PC-9 (cell line): ENCODE results near the gene DLGAP1. TPM values are rescaled to one million over a fixed set of nuclear protein-coding genes. Genes with fewer than 3 reads are reported as not detected.
"Not testable (repeated sequence)": the region's sequence is repeated elsewhere in the genome, so short reads cannot be mapped to it uniquely, and the experiment has no call there.

Experiments used
- BruUV-seq: library from RNA; stranded (reverse); fragments of 400-500 nt; replicated peaks from 2 replicates; lab custom pipeline; 2021; lab: Mats Ljungman, UMichigan
- CTCF ChIA-PET: fragments of 300-600 bp; sonication (Branson Sonifier 250); formaldehyde crosslinking; loops from one replicate; lab custom pipeline; 2022; ENCODE audit warnings: antibody characterized with exemption; lab: Charles Lee
- POLR2A ChIA-PET: fragments of 300-600 bp; sonication (Branson Sonifier 250); formaldehyde crosslinking; loops from one replicate; lab custom pipeline; 2022; ENCODE audit warnings: antibody characterized with exemption; ENCODE audit not compliant: unreplicated experiment; lab: Charles Lee
- DNase-seq, 2 experiments: peaks; one replicate each; pipeline versions ENCODE4 v3.0.0 to v3.0.0-alpha.2; 2015 to 2022; ENCODE audit warnings: mixed read lengths in 1 of 2
- H2AFZ ChIP-seq: fragments of 200-600 bp; sonication (generic); 2 replicates; pipeline ENCODE4 v1.8.1; 2017; ENCODE audit warnings: antibody characterized with exemption
- H3F3A ChIP-seq: fragments of 200-600 bp; sonication (generic); 2 replicates; pipeline ENCODE4 v1.8.1; 2017; ENCODE audit warnings: antibody characterized with exemption, mild to moderate bottlenecking, low read depth; ENCODE audit not compliant: insufficient read depth
- H3K27ac ChIP-seq: fragments of 200-600 bp; sonication (generic); 2 replicates; pipeline ENCODE4 v1.6.1; 2016; ENCODE audit warnings: mixed run types
- H3K27me3 ChIP-seq: fragments of 200-600 bp; sonication (generic); 2 replicates; pipeline ENCODE4 v1.6.1; 2016; ENCODE audit warnings: low read depth, mixed run types; ENCODE audit not compliant: insufficient read depth
- H3K36me3 ChIP-seq: fragments of 200-600 bp; sonication (generic); 2 replicates; pipeline ENCODE4 v1.6.1; 2016; ENCODE audit warnings: low read depth, mixed run types
- H3K4me1 ChIP-seq: fragments of 200-600 bp; sonication (generic); replicated peaks from 2 replicates; pipeline ENCODE4 v1.6.1; 2016; ENCODE audit warnings: mixed run types; ENCODE audit not compliant: insufficient read depth
- H3K4me2 ChIP-seq: fragments of 200-600 bp; sonication (generic); 2 replicates; pipeline ENCODE4 v1.6.1; 2017; ENCODE audit warnings: mixed run types
- H3K4me3 ChIP-seq: fragments of 200-600 bp; sonication (generic); 2 replicates; pipeline ENCODE4 v1.6.1; 2016; ENCODE audit warnings: mixed run types
- H3K79me2 ChIP-seq: fragments of 200-600 bp; sonication (generic); 2 replicates; pipeline ENCODE4 v1.6.1; 2017; ENCODE audit warnings: low read depth, mixed run types
- H3K9me2 ChIP-seq: fragments of 200-600 bp; sonication (generic); 2 replicates; pipeline ENCODE4 v1.8.1; 2017; ENCODE audit warnings: mild to moderate bottlenecking; ENCODE audit not compliant: insufficient read depth
- H3K9me3 ChIP-seq: fragments of 200-600 bp; sonication (generic); 2 replicates; pipeline ENCODE4 v1.8.1; 2016; ENCODE audit warnings: low read depth; ENCODE audit not compliant: insufficient read depth
- H4K20me1 ChIP-seq: fragments of 200-600 bp; sonication (generic); 2 replicates; pipeline ENCODE4 v1.8.1; 2017; ENCODE audit not compliant: insufficient read depth
- CTCF ChIP-seq: fragments of 200-600 bp; sonication (generic); conservative IDR thresholded peaks from 2 replicates; pipeline ENCODE4 v1.6.1; 2017; ENCODE audit warnings: mixed run types, antibody characterized with exemption, mild to moderate bottlenecking, moderate library complexity
- EZH2 ChIP-seq: fragments of 200-600 bp; sonication (generic); IDR thresholded peaks from 2 replicates; pipeline ENCODE4 v1.8.0; 2017; ENCODE audit warnings: antibody characterized with exemption, low read depth
- intact Hi-C: fragments of 100-400 bp; cut with micrococcal nuclease; formaldehyde crosslinking; loops from one replicate; pipeline ENCODE4 v1.10.0; 2022; ENCODE audit not compliant: unreplicated experiment
- total RNA-seq: library from RNA; stranded (reverse); gene quantifications from 2 replicates; pipeline ENCODE4 v1.2.3, GENCODE V29; 2021

Gene DLGAP1
- total RNA-seq, 1 experiment from 2014 or later, result not detected

GRCh38 chr18:3652380-3653262 is 802.5 kb downstream of the DLGAP1 start:
- TF ChIP-seq CTCF (0 out of 2 replicates have a peak, but pooled peaks have one; percentile 19), EZH2 (no peak)
- peak overlapping the region; percentile 99 for H3K27ac ChIP-seq
- no peaks in the 10 kb centered on the region for H3K9me2 ChIP-seq
- peak overlapping the region; percentile 69 for H3K4me2 ChIP-seq
- H2AFZ ChIP-seq, result no peak overlapping the region
- H3K9me3 ChIP-seq, result no peaks in the 10 kb centered on the region
- H3K4me1 ChIP-seq, result peaks cover 80% of the 10 kb centered on the region
- DNase-seq, result peak; percentile 97 to 99
- H3F3A ChIP-seq, result peaks cover 70% of the 10 kb centered on the region
- H3K36me3 ChIP-seq, result no peaks in the 10 kb centered on the region
- CTCF ChIA-PET, result interaction anchor here (1.2 to 2.9 kb wide), 2 partner anchors 13 to 50 kb away, joined by 4 to 31 read pairs; no protein-coding TSS in a partner anchor
- POLR2A ChIA-PET, result interaction anchor here (0.5 to 2.6 kb wide), 24 partner anchors 13 to 410 kb away, joined by 3 to 45 read pairs (median 6); no protein-coding TSS in a partner anchor
- H3K4me3 ChIP-seq, result peak overlapping the region; percentile 63
- no peaks in the 10 kb centered on the region for H3K27me3 ChIP-seq
- intact Hi-C loops, result loop anchor here (1.0 to 5.0 kb wide), 8 partner anchors 14 to 390 kb away; partner anchors contain the start of gene MYL12B
- TSS peak; percentile 91 for BruUV-seq
- peaks cover 28% of the 10 kb centered on the region for H3K79me2 ChIP-seq
- H4K20me1 ChIP-seq, result no peaks in the 10 kb centered on the region

DNA sequence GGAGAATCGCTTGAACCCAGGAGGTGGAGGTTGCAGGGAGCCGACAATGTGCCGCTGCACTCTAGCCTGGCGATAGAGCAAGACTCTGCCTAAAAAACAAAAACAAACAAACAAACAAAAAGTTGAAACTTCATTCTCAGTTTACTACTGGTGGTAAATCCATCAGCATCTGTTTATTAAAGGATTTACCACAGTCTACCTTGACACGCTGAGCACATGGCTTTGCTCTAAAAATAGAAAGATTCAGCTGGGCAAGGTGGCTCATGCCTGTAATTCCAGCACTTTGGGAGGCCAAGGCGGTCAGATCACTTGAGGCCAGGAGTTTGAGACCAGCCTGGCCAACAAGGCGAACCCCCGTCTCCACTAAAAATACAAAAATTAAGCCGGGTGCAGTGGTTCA is 803.8 kb downstream of the DLGAP1 start:
- POLR2A ChIA-PET, result interaction anchor here (1.7 to 2.0 kb wide), 2 partner anchors 27 to 48 kb away, joined by 9 to 15 read pairs; no protein-coding TSS in a partner anchor
- H3K4me1 ChIP-seq, result peaks cover 77% of the 10 kb centered on the region

DNA sequence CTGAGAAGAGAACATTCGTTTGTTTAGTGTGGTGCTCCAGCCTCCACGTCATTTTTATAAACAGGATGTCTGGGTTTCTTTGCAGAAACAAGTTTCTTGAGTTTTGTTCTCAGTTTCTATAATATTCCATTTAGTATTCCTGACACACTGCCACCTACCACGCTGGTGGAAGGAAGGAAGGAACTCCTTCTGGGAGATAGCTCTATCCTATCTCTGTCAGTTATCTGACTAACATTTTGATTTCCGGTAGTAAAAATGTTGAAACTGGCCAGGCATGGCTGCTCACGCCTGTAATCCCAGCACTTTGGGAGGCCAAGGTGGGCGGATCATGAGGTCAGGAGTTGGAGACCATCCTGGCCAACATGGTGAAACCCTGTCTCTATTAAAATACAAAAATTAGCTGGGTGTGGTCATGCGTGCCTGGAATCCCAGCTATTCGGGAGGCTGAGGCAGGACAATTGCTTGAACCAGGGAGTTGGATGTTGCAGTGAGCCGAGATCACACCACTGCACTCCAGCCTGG is 804.5 kb downstream of the DLGAP1 start:
- H3K4me2 ChIP-seq, result peak overlapping the region; percentile 58
- not testable (repeated sequence) for H3K36me3 ChIP-seq, H2AFZ ChIP-seq, H4K20me1 ChIP-seq, H3K9me3 ChIP-seq, H3K4me3 ChIP-seq, H3K27me3 ChIP-seq, H3K9me2 ChIP-seq, BruUV-seq
- H3K27ac ChIP-seq, result peak overlapping the region; percentile 99
- intact Hi-C loops, result loop anchor here (5.0 kb wide), 2 partner anchors 368 to 388 kb away; partner anchors contain the start of gene MYL12B
- CTCF ChIA-PET, result interaction anchor here (0.6 kb wide), 1 partner anchor 15 kb away, joined by 3 read pairs; no protein-coding TSS in a partner anchor
- H3K4me1 ChIP-seq, result peaks cover 70% of the 10 kb centered on the region
- H3K79me2 ChIP-seq, result peaks cover 21% of the 10 kb centered on the region
- DNase-seq, result peak in 1 of 2 experiments; percentile 44
- POLR2A ChIA-PET, result interaction anchor here (0.5 to 2.0 kb wide), 5 partner anchors 26 to 205 kb away, joined by 3 to 15 read pairs (median 6); no protein-coding TSS in a partner anchor
- H3F3A ChIP-seq, result peaks cover 70% of the 10 kb centered on the region

More for the DNA sequence above, 803.8 kb downstream of the DLGAP1 start:
- no peaks in the 10 kb centered on the region for H3K27me3 ChIP-seq
- no peaks in the 10 kb centered on the region for H3K9me2 ChIP-seq
- H3K4me2 ChIP-seq, result peak overlapping the region; percentile 58; the same call in 1 of the 2 replicates
- no peak overlapping the region for H2AFZ ChIP-seq
- H3K27ac ChIP-seq, result peak overlapping the region; percentile 99
- CTCF ChIA-PET, result no interaction called here
- no peaks in the 10 kb centered on the region for H4K20me1 ChIP-seq
- no peaks in the 10 kb centered on the region for H3K9me3 ChIP-seq
- H3K79me2 ChIP-seq, result peaks cover 28% of the 10 kb centered on the region
- no TSS peak for BruUV-seq
- intact Hi-C loops, result loop anchor here (5.0 kb wide), 2 partner anchors 369 to 389 kb away; partner anchors contain the start of gene MYL12B
- DNase-seq, result no peak
- peaks cover 70% of the 10 kb centered on the region for H3F3A ChIP-seq
- H3K36me3 ChIP-seq, result no peaks in the 10 kb centered on the region
- no peak overlapping the region for H3K4me3 ChIP-seq
- no peak for TF ChIP-seq EZH2
- no peak for TF ChIP-seq CTCF
